ENCODE data around the gene PLLP. TPM values are rescaled to one million over a fixed set of nuclear protein-coding genes. Genes with fewer than 3 reads are reported as not detected.
A peak's percentile ranks its signal among the peaks of the same experiment; 100 is the strongest.

Gene PLLP
- total and polyA plus RNA-seq, 9 of the 15 experiments (the other 6 are each of a cell fraction or from before 2014, with no cell fraction given) = 0.09 to 0.96 (median 0.27) TPM

- TF ChIP-seq, protein P1, sequence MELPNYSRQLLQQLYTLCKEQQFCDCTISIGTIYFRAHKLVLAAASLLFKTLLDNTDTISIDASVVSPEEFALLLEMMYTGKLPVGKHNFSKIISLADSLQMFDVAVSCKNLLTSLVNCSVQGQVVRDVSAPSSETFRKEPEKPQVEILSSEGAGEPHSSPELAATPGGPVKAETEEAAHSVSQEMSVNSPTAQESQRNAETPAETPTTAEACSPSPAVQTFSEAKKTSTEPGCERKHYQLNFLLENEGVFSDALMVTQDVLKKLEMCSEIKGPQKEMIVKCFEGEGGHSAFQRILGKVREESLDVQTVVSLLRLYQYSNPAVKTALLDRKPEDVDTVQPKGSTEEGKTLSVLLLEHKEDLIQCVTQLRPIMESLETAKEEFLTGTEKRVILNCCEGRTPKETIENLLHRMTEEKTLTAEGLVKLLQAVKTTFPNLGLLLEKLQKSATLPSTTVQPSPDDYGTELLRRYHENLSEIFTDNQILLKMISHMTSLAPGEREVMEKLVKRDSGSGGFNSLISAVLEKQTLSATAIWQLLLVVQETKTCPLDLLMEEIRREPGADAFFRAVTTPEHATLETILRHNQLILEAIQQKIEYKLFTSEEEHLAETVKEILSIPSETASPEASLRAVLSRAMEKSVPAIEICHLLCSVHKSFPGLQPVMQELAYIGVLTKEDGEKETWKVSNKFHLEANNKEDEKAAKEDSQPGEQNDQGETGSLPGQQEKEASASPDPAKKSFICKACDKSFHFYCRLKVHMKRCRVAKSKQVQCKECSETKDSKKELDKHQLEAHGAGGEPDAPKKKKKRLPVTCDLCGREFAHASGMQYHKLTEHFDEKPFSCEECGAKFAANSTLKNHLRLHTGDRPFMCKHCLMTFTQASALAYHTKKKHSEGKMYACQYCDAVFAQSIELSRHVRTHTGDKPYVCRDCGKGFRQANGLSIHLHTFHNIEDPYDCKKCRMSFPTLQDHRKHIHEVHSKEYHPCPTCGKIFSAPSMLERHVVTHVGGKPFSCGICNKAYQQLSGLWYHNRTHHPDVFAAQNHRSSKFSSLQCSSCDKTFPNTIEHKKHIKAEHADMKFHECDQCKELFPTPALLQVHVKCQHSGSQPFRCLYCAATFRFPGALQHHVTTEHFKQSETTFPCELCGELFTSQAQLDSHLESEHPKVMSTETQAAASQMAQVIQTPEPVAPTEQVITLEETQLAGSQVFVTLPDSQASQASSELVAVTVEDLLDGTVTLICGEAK (IDR thresholded peaks at IDR 0.05) = no peak
- TF ChIP-seq, protein P1 (CRISPR knock-in tag; IDR thresholded peaks at IDR 0.05) = no peak
- TF ChIP-seq MCM2 (IDR thresholded peaks at IDR 0.05; ENCODE audit: low read depth) (no peak), ERF (CRISPR knock-in tag; IDR thresholded peaks at IDR 0.05) (no peak), MCM3 (IDR thresholded peaks at IDR 0.05) (no peak), SMAD2 (IDR thresholded peaks at IDR 0.05; ENCODE audit: low read depth, low read length) (no peak), ZFP36 (IDR thresholded peaks at IDR 0.05; ENCODE audit: low read depth, low read length, partially characterized antibody) (peak; percentile 44), SRSF3 (IDR thresholded peaks at IDR 0.05; ENCODE audit: insufficient read depth, low read length) (no peak), KAT2B (IDR thresholded peaks at IDR 0.05; ENCODE audit: low read depth, low read length) (no peak), BHLHE40 (IDR thresholded peaks at IDR 0.05; ENCODE audit: low read length) (peak; percentile 43), POU5F1 (IDR thresholded peaks at IDR 0.05; ENCODE audit: borderline replicate concordance, low read depth, low read length, partially characterized antibody) (no peak), HMBOX1 (IDR thresholded peaks at IDR 0.05) (no peak), MAZ (CRISPR knock-in tag; conservative IDR thresholded peaks at IDR 0.05 in 1 of 2, IDR thresholded peaks at IDR 0.05 in 1 of 2) (peak in 1 of 2 experiments; percentile 74; a peak in 3 of 4 replicates), ZC3H4 (CRISPR knock-in tag; IDR thresholded peaks at IDR 0.05; ENCODE audit: borderline replicate concordance) (no peak)
- TF ChIP-seq, protein P2, sequence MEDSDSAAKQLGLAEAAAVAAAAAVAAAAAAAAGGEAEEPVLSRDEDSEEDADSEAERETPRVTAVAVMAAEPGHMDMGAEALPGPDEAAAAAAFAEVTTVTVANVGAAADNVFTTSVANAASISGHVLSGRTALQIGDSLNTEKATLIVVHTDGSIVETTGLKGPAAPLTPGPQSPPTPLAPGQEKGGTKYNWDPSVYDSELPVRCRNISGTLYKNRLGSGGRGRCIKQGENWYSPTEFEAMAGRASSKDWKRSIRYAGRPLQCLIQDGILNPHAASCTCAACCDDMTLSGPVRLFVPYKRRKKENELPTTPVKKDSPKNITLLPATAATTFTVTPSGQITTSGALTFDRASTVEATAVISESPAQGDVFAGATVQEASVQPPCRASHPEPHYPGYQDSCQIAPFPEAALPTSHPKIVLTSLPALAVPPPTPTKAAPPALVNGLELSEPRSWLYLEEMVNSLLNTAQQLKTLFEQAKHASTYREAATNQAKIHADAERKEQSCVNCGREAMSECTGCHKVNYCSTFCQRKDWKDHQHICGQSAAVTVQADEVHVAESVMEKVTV (CRISPR knock-in tag; IDR thresholded peaks at IDR 0.05) = no peak
These were observed 15.4 kb downstream of the PLLP start (continued) for GRCh38 chr16:57268804-57269800.

Measured in K562 (cell line).